GM12872 (cell line): ENCODE measurements around the gene CHD1L.
A peak's percentile ranks its signal among the peaks of the same experiment; 100 is the strongest.

Experiments used
- TF ChIP-seq, protein P1 (sequence below): IDR thresholded peaks from 3 replicates; pipeline ENCODE4 v1.5.1; 2011; ENCODE audit warnings: low read depth, mild to moderate bottlenecking, low read length, moderate library complexity; ENCODE audit not compliant: insufficient read depth

CHD1L gene

DNA sequence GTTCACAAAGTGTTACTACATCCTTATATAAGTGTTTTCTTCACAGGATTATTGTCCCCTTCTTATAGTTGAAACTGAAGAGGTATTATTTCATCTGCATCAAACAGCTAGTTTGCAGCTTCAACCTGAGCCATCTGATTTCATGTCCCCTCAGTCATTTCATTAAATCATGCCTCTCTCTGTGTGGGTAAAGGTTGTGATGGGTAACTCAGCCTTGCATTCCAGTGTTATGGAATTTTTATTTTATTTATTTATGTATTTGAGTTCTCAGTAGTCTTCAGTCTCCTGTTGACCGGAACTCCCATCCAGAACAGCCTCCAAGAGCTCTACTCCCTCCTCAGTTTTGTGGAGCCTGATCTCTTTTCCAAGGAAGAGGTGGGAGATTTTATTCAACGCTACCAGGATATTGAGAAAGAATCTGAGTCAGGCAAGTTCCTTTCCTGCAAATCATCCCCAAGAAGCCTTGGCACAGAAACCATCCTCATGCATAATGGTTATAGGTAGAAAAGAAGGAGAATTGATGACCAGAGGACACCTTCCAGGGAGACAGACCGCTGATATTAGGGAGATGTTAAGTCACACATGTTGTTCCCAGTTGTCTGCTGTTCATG lies 21.8 kb downstream of the CHD1L start:
- TF ChIP-seq, protein P1, sequence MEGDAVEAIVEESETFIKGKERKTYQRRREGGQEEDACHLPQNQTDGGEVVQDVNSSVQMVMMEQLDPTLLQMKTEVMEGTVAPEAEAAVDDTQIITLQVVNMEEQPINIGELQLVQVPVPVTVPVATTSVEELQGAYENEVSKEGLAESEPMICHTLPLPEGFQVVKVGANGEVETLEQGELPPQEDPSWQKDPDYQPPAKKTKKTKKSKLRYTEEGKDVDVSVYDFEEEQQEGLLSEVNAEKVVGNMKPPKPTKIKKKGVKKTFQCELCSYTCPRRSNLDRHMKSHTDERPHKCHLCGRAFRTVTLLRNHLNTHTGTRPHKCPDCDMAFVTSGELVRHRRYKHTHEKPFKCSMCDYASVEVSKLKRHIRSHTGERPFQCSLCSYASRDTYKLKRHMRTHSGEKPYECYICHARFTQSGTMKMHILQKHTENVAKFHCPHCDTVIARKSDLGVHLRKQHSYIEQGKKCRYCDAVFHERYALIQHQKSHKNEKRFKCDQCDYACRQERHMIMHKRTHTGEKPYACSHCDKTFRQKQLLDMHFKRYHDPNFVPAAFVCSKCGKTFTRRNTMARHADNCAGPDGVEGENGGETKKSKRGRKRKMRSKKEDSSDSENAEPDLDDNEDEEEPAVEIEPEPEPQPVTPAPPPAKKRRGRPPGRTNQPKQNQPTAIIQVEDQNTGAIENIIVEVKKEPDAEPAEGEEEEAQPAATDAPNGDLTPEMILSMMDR, result no peak

DNA sequence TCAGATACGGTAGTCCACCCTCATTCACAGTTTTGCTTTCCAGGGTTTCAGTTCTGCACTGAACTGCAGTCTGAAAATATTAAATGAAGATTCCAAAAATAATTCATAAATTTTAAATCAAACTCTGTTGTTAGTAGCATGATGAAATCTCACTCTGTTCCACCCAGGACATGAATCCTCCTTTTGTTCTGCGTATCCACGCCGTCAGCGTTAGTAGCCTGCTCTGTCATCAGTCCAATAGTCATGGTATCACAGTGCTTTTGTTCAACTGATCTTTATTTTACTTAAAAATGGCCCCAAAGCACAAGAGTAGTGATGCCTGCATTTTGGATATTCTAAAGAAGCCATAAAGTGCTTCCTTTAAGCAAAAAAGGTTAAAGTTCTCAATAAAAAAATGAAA lies 23.9 kb downstream of the CHD1L start:
- TF ChIP-seq, protein P1, result no peak

DNA sequence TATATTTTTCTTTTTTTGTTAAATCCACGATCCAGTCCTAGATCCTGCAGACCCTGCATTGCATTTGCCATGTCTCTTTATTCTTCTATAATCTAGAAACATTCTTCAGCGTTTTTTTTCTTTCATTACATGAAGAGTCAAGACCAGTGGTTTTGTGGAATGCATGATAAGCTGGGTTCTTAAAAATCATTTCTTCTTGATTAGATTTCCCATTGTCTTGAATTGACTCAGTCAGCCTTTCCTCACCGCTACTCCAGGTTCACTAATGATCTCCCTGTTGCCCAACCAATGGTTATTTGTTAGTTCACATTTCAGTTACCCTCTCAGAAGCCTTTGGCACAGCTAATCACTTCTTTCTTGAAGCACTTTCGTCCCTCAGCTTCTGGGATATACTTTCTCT lies 25.2 kb downstream of the CHD1L start:
- TF ChIP-seq, protein P1, result no peak

DNA sequence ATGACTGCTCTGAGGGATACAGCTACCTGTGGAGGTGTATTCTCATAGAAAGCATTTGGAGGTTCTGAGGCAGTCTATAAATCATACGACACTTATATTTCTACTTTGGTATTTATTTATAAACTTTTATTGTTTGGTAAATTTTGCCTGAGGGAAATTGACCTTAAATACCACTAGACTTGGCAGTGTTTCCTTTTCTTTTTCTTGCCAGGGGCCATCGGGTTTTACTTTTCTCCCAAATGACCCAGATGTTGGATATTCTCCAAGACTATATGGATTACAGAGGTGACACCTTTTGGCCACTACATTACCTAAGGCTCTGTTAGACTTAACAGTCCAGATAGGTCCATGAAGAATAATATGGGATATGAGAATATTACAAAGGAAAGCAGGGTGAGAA lies 28.2 kb downstream of the CHD1L start:
- TF ChIP-seq, protein P1, result no peak

DNA sequence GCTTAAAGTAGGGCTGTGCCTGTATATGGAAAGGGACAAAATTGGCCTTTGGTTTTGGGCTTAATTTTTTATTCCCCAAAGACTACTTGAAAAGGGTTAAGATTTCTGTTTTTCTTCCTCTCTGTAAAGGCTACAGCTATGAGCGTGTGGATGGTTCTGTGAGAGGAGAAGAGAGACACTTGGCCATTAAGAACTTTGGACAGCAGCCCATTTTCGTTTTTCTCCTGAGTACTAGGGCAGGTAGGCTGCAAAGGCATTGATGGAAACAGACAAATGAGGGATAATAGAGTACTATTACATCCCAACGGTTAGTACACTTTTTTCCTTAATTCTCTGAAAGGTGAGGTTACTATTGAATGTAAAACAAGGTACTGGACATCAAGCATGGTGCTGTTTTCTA lies 29.6 kb downstream of the CHD1L start:
- TF ChIP-seq, protein P1, result no peak

DNA sequence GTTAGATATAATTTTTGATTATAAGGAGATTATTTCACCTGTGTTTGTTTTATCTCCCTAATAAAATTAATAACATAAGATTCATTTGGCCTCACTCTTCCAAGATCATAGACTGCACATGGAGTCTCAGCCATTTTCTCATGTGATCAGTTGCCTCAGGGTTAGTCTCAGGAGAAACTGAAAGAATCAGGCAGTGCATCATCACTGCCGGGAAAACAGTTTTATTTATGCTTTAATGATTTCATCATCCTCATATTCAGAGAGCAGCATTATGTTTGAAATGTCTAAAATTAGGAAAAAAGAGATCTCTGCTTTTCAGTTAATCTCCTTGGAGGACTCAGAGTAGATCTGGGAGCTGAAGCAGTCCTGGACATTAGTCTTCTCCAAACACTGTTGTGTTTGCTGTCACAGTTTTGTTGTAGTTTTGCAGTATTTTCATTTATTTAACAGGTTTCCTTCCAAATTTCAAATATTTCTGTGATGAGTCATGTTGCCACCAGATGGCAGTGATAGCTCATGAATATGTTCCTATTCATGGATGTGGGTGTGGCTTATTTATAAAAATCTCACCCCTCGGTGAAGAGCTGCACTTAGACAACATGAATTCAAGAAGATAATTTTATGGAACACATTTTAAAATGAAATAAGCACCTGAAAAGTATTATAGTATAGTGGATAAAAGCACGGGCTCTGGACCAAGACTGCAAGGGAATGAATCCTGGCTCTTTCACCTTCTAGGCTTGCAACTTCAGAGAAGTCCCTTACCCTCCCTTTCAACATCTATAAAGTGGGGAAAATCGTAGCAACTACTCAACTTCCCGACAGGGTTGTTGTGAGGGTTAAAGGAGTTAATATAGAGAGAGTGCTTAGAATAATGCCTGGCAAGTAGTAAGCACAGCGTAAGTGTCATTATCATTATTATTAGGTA lies 31.2 kb downstream of the CHD1L start:
- TF ChIP-seq, protein P1, result peak; percentile 48

DNA sequence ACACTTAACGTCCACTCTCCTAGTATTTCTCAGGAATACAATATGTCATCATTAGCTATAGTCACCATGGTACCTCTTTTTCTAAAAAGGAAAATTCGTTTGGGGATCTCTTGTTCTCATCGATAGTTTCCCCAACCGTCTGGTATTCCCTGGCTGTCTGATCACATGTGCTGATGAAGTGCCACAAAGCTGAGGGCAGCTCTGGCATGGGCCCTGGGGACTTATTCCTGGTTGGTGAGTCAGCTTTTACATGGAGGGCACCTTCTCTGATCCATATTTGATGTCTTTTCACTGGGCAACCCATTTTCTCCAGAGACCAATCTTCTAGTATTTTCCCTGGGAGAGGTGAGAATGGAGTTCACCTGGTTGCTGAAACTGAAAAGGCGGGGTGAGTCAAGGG lies 39.5 kb downstream of the CHD1L start:
- TF ChIP-seq, protein P1, result no peak
